Stimulated activated CD4-positive, alpha-beta T cell treated with anti-CD3 and anti-CD28 coated beads, Interleukin-1b, Interleukin-23, amount 100 ng/mL, for 1 hour (primary cell): ENCODE data around the gene IQUB.
"Not testable (repeated sequence)": the region's sequence is repeated elsewhere in the genome, so short reads cannot be mapped to it uniquely, and the experiment has no call there.

ENCODE experiments used
- DNase-seq, 2 donors: peaks; one replicate each; pipeline ENCODE4 v3.0.0-alpha.2; 2020; ENCODE audit warnings: low read depth in 2 of 2

Gene IQUB

DNA sequence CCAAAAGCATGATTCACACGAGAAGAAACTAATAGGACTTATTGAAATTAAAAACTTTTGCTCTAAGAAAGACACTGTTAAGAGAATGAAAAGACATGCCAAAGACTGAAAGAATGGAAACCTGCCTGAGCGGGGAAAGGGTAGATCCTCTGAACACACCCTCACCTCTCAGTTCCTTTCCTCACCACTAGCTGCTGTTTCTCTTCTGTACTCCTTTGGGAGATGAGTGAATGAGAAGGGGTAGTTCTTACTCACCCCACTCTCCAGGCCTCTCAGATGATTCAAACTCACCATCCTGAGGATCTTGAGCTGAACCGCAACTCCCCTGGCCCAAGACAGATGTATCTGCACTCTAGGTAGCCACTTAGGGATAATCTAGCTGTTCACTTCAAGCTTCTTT, 41.9 kb downstream of the IQUB start:
- no peak for DNase-seq

DNA sequence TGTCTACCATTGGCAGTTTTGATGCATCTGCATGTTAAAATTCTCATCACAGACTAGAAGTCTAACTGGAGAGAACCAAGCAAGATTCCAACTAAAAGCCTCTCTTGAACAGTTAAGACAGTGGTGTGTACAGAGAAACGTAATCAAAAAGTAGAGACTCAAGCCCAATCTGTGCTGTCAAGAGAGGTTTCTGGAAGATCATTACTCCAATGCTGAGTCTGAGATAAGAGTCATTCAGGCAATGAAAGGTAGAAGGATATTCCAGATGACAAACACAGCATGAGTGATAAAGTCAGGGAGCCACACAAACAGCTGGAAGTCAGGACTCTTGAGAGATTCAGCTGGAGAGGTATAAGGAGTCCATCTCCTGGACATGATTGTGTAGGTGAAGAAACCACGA, 48.7 kb downstream of the IQUB start:
- no peak for DNase-seq

DNA sequence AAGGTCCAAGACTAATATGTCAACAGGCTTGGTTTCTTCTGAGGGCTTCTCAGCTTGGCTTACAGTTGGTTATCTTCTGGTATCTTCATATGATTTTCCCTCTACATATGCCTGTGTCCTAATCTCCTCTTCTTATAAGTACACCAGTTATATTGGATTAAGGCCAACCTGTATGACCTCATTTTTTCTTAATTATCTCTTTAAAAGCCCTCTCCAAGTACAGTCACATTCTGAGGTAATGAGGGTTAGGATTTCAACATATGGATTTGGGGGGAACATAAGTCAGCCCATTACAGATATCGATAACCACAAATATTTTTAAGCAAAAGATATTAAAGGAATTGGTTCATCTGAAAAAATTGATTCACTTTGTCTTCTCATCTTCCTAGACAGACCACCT, 49.2 kb downstream of the IQUB start:
- no peak for DNase-seq

DNA sequence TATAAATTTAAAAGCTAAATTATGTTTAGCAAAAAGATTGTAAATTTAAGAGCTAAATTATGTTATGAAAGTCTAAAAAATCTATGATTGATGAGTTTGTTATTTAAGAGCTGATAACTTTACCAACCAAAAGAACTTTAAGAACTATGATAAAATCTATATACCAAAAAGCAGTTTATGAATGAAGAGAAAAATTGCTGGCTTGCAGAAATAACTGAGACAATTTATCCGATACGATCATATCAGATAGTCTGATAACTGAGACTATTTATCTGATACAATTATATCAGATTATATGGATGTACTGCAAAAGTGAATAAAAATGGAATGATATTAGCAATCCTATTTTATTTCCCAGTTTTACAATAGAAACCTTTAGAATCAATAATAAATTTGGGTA, 50.2 kb downstream of the IQUB start:
- no peak for DNase-seq

DNA sequence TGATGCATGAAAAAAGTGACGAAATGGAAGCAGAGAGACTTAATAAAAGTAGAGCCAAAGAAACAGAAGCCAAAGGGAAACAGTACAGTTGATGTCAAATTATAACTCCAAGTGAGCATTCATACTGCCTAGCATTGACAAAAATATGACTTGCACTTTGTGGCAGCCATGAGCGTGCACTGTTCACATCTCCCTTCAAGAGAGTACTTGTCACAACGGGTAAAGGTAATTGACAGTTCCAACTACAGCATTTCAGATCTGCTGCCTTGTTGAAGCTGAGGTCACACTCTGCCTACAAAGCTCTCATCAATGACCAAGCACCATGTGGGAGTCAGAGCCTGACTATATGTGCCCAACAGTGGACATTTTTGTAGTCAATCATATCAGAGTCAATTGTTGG, 54.3 kb downstream of the IQUB start:
- DNase-seq, result no peak

DNA sequence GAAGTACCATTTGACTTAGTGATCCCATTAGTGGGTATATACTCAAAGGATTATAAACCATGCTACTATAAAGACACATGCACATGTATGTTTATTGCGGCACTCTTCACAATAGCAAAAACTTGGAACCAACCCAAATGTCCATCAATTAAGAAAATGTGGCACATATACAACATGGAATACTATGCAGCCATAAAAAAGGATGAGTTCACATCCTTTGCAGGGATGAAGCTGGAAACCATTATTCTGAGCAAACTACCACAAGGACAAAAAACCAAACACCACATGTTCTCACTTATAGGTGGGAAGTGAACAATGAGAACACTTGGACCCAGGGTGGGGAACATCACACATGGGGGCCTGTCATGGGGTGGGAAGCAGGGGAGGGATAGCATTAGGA, 56.3 kb downstream of the IQUB start:
- not testable (repeated sequence) for DNase-seq

DNA sequence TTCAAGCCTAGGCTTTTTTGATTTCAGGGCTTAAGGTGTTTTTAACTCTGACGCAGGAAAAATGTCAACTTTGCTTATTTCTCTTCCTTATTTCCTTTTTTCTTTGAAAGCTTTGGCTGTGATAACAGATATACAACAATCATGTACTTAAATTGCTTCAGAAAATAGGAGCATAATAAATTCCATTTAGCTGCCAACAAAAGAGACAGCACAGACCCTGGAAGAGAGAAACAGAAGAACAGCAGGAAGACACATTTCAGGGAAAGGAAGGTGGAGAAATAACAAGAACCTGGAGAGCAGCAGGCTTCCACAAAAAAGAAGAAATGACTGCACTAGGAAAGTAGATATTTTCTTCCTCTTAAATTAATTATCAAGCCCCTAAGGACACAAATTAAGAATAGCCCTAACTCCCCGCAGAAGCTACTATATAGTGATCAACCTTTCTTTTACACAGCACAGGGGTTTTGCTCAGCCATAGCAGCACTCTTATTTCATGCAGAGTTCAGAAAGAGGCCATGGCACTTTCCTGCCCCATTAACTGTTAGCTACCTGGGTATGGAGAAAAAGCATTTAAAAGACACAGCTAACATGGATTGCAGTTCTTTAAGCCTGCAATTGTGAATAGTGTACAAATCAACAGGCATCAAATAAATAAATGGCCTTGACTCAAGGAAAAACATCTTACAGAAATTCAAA, 61.5 kb downstream of the IQUB start:
- DNase-seq, result no peak

DNA sequence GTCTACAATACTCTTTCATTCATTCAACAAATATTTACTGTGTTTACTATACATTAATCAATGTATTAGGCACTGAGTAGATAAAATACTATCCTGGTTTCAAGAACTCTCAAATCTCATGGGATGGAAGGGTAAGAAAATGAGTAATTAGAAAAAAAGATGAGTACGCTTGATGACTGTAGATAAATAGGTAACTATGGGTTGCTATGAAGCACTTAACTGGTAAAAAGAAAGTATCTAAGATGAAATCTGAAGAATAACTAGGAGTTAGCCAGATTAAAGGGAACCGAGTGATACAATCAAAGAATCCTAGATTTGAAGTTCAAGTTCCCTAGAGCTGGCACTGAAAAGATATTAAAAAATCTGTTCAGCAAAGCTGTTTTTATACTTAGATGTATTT, 62.1 kb downstream of the IQUB start:
- DNase-seq, result no peak

DNA sequence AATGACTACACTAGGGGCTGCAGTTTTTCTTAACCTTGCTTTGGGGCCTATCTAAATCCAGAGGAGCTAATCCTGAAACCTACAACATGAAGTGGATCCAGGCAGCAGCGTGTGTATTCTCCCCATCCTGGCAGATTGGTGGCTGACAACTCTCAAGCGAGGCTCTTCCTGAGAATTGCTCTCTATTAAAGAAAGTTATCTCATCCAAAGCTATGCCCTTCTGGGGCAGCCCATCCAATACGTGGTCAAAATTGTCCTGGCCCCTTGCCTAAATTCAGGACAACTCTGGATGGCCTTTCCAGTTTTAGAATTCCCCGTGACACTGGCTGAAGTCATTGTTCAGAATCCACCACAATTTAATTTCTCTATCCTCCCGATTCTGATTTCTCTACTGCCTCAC, 66.1 kb downstream of the IQUB start:
- no peak for DNase-seq

DNA sequence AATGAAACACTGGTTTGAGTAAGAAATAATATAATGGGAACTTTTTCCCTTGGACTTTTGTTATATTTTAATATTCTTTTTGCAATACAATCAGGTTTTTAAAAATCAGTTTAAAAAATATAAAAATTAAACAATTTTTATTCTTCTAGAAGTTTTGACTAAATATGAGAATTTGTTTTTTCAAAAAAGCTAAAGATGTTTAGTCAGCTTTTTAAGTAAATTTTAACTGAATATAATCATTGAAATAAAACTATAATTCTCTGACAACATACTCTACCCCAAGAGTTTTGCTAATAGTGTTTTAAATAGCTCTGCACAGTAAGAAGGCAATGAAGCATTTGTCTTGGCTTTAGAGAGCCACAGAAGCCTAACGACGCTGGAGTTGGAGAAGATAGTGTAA, 70.5 kb downstream of the IQUB start:
- DNase-seq, result no peak

DNA sequence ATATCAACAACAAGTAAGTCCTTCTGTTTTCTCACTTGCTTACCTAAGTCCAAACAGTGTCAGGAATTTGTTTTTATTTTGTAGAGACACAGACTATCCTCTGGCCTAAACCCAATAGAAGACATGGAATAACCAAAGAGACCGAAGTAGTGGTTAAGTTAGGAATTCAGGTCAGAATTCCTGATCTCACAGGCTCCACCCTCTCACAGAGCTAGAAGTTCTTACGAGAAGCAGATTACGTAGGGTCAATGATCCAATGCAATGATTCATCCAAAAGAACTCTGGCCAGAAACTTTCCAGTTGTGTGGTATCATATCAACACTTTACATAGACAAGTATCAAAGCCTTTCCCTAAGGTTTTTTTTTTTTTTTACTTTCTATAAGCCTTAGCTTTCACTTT, 73.8 kb downstream of the IQUB start:
- DNase-seq, result no peak

DNA sequence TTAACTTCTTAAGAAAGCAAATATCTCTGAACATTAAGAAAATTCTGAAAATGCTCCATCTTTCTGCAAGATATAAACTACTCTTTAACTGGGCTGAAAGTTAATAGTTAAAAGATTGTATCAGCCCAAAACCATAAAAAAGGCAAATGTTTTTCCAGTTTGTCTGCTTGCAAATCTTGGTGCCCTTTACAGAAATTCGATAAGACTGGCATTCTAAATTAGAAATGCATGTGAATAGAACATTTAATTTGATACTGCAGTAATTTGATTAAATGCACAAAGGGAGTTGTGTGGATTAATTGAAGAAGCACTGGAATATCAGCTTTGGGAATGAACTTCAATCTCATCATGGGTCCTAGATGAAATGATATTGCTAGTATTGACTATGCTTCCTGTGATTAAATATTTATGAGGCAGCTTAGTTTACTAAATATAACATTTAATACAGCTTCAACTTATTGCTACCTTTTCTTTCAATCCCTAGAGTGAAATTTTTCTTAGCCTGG, 78.4 kb downstream of the IQUB start:
- DNase-seq, result no peak

DNA sequence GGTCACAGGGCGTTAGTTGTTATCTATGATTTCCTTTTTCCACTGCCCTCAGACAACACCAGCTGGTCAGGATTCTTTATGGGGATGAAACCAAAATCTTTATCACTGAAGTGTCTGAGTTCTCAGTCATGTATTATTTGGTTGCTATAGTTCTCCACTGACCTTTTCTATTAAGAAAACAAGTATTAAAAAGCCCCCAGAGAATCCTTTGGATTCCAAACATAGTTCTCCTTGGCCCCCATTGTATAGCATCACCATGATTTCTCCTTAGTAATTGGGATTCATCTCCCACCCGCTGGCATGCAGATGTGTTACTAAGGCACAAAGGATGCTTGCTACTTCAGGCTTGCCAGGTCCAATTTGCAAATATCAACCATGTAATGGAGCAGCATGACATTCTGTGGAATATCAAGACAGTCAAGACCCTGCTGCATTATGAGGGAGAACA, 94.3 kb downstream of the IQUB start:
- DNase-seq, result no peak

DNA sequence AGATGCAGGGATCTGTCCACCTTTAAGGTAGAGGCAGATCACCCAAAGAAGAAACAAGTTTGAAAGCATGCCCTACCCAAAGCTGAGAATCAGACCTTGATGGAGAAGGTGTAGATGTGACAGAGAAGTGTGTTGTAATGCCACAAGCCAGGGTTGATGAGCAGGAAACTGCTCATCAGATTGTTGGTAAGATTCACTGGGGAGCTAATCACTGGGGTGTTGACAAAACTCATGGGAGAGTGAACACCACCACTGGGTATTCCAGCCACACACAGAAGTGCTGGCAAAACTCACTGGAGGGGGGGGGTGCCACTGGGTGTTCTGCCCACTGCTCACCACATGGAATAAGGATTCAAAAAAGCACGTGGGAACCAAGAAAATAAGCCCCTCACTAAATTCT, 95.2 kb downstream of the IQUB start:
- DNase-seq, result no peak

DNA sequence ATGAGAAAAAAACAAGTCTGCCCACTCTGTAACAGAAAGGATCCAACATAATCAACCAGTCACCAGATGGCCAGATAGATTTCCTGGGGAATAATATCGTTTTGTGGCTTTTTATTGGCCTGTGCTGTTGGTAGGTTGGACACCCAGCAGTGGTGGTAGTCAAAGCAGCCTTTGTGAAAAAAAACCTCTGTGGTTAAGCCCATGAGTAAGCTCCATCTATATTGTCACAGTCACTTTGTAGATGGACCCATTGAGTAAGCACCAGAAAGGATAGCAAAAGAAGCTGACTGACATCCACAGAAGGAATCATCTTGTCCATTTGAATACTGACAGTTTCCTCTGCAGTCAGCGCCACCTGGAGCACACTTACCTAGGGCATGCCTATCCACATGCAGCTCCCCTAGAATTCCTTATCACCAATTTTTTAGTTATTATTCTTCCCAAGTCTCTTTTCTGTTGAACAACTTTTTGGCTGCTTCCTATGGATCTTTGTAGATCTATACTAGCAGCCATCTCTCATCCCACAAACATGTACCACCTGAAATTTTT, 96.9 kb downstream of the IQUB start:
- DNase-seq, result no peak

DNA sequence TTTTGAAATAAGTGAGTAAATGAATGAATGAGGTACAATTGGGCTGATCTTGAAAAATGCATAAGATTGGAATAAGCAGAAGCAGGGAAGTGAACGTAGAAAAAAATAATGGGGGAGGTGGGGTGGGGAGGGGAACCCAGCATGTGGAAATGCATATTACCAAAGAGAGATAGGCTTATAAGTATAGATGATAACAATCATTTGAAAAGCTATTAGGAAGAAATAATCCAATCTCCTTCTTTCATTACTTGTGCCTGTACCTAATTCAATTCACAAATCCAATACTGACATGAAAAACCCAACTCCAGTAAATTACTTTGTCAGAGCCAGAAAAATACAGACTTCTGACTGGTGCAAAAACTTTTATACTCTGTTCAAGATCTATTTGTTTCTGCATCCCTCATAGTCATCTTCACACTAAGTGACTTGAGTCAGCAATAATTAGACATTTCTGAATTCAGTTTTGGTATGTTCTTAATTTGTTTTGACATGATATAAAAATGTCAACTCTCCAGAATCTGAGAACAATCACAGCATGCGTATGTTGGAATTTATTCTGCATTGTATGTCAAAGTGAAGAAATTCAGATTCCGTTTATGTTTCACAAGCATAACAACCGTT, 99.2 kb downstream of the IQUB start:
- no peak for DNase-seq

DNA sequence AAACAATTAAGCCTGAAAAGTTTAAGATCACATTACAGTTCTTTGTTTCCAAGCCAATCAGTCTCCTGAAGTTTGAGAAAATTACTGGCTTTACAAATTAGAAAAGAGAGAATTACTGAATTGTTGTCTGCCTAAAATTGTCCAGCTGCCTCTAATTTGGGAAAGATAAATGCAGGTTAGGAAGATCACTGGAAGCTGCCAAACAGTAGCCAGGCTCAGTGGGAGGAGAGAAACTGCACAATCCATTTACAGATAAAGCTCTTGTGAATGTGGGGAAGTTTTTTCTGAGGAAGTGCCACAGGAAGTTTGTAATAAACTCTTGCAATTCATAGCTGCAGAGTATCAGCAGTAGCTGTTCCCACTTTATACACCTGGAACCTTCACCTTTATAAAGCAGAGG, 100.7 kb downstream of the IQUB start:
- DNase-seq, result no peak

DNA sequence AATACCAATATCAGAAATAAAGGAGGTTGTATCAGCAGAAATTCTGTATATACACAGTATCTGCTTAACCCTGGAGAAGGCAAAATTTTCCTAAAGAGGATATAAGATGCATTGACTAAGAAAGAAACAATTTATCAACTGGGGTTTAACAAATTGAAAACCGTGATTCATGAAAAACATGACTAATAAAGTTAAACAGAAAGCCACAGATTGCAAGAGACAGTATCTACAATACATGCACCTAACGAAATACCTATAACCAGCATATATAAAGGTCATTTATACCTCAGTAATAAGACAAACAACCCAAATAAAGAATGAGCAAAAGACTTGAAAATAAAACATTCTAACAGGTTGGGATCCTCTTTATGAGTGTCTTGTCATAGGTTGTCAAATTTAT, 101.8 kb downstream of the IQUB start:
- DNase-seq, result no peak

DNA sequence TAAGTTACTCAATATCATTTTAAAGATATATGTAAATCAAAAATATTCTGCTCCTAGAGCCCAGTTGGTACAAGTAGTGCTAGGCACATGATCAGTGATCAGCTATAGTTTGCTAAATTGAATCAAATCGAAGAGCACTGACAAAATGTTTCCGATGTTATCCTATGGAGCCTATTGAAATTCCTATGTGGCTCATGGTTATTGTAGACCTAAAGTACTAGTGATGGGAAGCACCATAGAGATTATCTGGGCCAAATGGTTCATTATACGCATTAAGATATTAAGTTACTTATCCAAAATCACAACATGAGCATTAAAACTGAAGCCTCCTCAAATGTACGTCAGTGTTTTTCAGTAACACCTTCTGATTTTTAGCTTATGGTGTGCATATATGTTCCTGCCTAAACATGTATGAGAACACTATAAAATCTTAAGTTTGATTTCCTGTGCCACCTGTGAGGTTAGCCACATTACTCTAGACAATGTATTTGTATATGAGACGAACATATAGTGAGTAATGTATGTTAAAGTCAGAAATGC, 103.2 kb downstream of the IQUB start:
- DNase-seq, result no peak

DNA sequence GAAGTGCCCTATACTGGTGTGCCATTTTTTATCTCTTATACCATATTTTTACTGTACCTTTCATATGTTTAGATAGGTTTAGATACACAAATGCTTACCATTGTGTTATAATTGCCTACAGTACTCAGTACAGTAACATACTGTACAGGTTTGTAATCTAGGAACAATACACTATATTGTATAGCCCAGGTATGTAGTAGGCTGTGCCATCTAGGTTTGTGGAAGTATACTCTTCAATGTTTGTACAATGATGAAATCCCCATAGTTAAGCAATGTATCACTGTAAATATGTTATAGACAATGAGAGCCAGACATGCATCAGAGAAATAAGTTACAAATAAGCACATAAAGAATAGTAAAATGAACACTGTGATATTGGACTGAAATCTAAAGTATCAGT, 109.1 kb downstream of the IQUB start:
- DNase-seq, result no peak

DNA sequence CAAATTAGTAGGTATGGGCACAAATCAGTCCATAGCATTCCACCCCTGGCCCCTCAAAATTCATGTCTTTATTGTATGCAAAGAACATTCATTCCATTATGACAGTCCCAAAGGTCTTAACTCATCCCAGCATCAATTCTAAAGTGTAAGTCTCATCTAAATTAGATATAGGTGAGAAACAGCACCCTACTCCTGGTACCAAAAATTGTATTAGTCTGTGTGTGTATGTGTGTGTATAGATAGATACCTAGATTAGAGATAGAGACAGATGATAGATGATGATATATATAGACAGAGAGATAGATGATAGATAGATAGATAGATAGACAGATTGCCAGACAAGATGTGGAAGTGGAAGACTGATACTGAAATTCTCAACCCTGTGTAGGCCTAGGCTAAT, 109.9 kb downstream of the IQUB start:
- no peak for DNase-seq

DNA sequence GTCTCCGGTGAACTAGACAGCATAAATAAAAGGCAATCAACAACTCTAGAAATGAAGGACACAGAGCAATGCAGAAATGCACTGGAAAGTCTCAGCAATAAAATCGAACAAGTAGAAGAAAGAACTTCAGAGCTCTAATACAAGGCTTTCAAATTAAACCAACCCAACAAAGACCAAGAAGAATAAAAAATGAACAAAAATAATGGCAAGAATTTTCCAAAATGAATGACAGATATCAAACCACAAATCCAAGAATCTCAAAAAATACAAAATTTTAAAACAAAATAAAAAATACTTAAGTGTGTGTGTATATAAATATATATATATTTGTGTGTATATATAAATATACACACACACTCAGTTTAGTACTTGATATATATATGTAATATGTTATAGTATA, 110.8 kb downstream of the IQUB start:
- no peak for DNase-seq

DNA sequence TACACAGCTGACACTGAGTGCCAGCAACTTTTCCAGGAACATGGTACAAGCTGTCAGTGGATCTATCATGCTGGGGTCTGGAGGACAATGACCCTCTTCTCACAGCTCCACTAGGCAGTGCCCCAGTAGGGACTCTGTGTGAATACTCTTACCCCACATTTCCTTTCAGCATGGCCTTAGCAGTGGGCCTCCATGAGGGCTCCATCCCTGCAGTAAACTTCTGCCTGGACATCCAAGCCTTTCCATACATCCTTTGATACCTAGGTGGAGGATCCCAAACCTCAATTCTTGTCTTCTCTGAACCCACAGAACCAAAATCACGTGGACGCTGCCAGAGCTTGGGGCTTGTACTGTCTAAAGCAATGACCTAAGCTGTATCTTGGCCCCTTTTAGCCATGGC, 116.8 kb downstream of the IQUB start:
- DNase-seq, result no peak
